GM21619 (cell line): Measurements from ENCODE around the gene NOM1.
A peak's percentile ranks its signal among the peaks of the same experiment; 100 is the strongest.

Experiments used
- ATAC-seq: cut with Tn5 transposase; IDR thresholded peaks from one replicate; pipeline ENCODE4 v1.9.1; 2021; ENCODE audit not compliant: unreplicated experiment

Gene NOM1

DNA sequence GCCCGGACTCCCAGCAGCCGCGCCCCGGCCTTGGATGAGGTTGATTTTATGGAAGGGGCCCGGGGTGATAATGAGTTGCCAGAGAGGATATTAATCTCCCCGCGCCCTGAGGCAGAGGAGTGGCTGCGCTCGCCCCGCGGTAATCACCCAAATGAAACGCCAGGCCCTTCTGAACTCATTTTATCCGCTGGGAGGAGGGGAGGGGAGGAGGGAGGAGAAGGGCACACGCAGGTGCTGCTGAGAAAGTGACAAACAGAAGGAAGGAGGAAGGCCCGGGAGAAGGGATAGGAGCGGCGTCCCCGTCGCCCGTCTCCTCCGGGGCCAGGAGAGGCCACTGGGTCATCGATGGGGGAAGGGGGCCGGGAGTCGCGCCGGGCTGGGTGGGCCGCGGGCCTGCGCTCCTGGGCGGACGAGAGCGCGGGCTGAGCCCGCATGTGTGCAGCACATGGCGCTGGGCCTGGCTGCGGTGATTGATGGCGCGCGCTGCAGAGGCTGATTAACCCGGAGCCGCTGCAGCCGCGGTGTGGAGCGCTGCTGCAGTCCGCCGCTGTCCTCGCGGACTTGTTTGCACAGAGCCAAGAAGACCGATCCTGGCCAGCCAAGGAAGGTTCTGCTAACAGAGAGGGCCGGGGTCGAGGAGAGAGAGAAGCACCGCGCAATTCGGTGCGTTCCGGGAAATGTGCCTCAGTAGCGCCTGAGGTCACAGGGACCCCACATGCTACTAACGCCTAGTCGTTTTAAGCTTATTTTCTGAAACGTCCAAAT, 54.4 kb downstream of the NOM1 start:
- no peak for ATAC-seq

DNA sequence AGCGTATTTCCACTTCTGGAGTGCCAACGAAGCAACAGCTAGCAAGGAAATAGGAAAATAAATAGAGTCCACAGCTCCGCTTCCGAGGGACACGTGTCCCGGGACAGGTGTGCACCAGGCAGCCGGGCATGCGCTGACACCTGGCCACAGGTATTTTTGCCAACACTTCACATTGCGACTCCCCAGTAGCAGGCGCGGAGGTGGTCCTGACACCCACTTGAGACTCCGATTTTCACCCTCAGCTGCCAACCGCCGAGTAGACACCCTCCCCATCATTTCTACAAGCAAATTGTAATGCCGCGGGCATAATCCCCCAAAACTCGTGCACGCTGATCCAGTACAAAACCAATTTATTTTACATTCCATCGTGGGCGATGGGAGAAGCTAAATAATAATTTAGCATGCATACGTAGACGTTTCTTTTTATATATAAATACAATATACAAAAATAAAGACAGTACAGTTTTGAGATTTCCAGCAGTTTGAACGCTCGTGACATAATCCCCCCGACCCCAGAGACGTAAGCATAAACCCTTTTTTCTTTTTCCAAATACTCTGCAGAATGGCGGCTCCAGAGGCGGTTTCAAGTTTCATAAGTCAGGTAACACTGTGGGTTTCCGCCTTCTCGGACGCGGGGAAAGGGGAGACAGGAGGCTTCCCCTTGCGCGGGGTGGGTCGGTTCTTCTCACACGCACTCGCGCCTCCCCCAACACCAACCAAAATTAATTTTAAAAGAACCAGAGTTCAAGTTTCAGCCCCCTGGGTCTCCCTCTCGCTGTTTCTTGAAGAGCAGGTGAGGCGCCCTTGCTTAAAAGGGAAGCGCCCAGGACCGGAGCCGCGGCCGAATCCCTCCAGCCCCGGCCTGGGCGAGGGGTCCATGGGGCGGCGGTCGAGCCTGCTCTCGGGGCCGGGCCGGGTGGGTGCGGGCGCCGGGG, 55.3 kb downstream of the NOM1 start:
- ATAC-seq: no peak

DNA sequence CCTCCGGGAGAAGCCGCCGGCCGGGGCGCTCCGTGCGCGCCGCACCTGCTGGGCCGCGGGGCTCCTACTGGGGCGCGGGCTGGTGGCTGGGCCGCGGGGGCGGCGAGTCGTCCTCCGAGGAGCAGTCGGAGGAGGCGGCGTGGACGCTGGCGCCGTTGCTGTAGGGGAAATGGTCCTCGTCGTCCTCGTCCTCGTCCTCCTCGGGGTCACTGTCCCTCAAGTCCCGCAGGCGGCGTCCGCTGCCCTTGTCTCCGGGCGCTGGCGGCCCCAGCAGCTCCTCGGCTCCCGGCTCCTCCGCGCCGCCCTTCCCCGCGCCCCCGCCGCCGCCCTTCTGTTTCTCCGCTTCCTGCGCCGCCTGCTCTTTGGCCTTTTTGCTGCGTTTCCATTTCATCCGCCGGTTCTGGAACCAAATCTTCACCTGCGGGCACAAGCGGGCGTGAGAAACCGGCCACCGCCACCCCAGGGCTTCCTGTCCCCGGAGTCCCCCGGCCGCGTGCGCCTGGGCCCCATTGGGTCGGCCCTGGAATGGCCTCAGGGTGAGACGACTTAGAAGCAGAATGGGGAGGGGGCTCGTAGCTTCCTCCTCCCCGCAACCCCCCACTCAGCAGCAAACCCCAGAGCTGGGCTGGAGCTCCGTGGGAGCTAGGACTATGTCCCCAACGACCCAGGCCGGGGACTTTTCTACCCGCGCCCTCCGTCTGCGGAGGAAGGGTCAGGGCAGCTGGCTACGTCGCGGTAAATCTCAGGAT, 56.1 kb downstream of the NOM1 start:
- no peak for ATAC-seq

DNA sequence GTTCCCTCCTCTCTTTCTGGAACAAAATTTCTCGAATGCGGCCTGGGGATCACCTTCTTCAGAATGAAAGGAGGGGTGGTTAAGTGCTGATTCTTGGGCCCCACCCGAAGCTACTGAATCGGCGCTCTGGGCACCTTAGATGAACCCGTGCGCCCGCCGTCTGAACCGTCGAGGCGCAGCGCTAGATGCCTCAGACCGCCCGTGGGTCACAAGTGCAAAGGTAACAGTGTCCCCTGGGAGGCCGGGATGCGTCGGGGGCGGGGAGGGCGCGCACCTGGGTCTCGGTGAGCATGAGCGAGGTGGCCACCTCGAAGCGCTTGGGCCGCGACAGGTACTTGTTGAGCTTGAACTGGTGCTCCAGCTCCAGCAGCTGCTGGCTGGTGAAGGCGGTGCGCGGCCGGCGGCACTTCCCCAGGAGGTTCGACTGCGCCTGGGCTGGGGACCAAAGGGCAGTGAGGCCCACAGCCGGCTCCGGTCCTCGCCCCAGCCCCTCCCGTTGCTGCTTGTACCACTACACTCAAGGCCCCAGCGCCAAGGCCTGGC, 56.8 kb downstream of the NOM1 start:
- ATAC-seq: no peak

DNA sequence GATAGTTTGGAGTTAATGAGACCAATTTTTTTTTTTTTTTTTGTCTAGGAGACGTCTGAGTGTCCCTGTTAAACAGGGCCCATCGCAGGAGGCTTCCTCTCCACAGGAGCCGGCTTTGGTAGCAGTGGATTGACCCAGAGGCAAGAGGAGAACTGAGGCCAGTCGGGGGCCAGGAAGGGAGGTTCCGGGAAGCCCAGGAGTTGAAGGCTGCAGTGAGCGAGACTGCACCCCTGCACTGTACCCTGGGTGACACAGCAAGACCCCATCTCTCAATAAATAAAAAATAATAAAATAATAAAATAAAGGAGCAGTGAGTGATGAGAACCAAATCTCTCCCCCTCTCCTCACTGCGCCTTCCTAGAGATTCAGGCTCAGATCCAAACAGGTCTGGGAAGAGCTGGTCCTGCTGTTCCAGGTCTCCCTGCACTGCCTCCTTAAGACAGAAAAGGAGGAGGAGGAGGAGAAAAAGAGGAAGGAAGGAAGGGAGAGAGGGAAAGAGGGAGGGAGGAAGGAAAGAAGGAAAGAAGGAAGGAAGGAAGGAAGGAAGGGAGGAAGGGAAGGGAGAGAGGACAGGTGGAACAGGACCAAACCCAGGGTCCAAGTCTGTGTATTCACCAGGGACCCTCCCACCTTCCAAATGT, 57.4 kb downstream of the NOM1 start:
- no peak for ATAC-seq

DNA sequence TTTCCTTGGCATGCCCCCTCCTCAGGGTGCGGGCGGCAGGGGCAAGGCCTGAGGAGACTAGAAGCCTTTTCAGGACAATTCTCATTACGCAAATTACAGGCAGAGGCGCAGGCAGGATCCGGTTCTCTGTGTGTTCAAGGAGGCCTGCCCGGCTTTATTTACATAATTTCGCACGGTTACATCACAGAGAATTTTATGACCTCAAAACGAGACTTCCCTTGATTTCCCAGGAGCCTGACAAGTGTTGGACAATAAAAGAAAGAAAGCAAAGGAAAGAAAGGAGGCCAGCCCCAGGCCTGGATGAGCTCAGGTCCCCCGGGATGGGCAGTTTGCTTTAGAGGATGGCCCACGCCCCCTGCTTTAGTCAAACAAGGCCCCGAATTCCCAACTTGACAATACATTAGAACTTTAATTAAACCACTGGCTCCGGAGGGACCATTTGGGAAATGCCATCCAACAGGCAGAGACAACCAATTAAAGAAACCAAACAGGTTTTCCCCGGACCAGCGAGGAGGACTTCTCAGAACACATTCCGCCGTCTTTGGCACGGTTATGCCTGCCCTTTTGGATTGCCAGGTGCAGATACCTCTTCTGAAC, 58.1 kb downstream of the NOM1 start:
- ATAC-seq: no peak

DNA sequence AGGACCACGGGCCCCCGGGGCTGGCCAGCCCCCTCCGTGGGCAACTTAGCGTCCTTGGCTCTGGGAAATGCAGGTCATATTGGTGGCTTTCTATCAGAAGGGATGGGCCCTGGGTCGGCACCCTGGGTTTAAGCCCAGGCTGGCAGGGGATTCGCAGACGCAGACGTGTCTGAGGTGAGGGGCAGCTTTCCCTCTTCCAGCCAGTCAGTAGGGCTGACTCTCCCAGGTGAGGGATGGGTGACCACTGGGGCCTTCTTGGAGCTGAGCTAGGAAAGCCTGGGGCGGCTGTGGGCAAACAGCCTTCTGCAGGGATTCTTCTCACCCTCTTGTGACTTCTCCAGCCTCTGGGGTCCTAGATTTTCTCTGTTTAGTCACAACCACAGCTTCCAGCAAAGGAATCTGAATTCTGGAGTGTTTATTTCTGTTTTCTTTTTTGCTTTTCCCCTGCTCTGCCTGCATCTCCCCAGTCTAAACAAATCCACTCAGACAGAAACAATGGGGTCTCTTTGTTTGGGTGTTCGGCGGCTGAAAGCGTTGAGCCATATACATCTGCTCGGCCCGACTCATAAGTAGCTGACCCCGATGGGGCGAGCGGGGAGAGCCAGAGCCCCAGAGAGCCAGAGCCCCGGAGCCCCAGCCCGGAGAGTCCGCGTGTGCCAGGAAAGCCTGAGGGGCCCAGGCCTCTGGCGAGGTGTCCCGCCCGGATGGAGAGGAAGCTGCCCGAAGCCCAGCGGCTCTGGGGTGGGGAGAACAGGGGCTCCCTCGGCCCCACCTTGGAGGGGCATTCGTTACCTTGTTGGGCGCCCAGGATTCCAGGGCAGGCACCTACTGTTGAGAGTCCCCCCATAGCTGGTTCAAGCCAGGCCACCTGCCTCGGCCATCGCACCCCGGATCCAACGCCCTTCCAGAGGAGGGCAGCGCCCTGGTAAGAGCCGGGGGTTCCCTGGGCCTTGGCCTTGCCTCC, 59.0 kb downstream of the NOM1 start:
- ATAC-seq: peak; percentile 2

DNA sequence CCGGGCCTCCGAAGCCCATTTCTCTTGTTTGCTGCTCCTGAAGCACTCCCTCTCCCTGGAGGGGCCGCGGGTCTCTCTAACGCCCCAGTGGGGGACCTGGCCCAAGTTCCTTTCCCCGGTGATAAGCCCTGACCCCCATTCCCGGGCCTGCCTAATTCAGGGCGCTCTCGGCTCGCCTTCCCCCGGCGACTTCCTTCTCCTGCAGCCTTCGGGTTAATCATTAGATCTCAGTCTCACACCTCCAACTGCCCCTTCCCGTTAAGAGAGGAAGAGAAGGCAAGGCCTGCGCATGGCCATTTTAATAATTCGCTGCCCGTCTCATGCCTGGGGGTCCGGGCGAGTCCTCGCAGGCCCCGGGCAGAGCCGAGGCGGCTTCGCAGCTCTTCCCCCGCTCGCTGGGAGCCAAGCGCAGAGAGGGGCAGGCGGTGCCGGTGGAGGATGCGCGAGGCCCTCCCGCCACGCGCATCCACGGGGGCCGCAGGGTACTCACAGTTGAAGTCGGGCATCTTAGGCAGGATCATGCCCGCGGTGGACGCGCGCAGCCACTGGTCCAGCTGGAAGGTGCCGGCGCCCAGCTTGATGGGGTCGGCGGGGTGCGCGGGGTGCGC, 59.8 kb downstream of the NOM1 start:
- ATAC-seq: peak; percentile 38

DNA sequence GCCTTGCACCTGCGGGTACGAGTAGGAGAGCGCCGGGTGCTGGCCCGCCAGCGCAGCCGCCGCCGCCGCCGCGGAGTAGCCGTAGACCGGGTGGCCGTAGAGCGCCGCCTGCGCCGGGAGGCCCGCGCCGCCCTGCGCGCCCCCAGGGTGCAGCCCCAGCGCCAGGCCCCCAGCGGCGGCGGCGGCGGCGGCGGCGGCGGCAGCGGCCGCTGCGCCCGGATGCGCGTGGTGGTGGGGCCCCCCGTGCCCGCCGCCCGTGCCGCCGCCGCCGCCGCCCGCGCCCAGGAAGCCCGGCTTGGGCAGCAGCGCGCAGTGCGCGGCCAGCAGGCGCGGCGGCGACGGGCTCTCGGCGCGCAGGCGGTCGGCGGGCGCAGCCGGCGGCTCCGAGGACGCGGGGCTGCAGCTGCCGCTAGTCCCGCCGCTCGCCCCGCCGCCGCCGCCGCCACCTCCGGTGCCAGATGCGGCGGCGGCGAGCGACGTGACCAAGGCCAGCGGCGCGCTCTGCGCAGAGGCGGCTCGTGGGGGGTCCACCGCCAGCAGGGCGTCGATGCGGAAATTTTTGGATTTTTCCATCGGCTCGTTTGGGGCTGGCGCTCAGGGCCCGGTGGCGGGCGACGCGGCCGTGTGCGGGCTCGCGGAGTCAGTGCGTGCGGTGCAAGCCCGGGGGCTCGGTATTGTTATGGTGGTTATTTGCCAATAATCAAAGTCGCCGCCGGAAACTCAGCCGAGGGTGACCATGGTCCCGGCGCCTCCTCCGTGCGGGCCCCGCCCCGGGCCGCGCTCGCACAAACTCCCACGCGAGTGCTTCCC, 60.5 kb downstream of the NOM1 start:
- peak; percentile 29 for ATAC-seq

DNA sequence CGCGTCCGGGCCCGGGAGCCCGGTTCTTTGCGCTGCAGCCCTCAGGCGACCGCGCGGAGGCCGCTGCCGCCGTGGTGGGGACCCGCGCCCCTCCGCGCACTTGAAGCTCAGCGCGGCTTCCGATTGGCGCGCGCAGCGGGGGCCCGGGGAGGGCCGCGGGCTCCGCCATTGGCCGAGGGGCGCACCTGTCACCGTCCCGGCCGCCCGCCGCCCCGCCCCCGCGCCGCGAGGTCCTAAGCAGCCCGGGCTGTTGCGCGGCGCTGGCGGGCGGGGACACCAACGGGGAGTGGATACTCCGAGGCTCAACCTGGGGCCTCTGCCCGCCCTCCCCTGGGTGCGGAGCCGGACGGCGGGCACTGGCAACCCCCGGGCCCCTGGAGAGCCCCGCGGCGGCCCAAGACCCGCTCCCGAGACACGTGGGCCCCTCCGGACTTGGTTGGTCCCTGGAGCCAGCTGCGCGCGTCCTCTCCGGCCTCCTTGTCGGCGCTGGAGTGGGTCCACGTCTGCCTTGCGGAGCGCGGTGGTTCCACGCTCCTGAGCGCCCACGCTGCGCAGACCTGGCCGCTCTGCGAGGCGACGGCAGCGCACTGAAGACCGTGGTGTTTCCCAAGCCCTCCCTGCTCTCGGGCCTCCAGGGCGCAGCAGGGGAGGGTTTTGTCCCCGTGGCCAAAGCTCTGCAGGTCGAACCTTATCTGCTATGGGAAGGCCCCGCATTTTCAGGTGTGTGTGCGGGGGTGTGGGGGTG, 61.2 kb downstream of the NOM1 start, which contains the start of gene MNX1:
MNX1 (minus strand) TSS at position 76 of the 745 bp plus-strand sequence. CDS start 313 bp downstream, outside the sequence.
- ATAC-seq: peak; percentile 63

DNA sequence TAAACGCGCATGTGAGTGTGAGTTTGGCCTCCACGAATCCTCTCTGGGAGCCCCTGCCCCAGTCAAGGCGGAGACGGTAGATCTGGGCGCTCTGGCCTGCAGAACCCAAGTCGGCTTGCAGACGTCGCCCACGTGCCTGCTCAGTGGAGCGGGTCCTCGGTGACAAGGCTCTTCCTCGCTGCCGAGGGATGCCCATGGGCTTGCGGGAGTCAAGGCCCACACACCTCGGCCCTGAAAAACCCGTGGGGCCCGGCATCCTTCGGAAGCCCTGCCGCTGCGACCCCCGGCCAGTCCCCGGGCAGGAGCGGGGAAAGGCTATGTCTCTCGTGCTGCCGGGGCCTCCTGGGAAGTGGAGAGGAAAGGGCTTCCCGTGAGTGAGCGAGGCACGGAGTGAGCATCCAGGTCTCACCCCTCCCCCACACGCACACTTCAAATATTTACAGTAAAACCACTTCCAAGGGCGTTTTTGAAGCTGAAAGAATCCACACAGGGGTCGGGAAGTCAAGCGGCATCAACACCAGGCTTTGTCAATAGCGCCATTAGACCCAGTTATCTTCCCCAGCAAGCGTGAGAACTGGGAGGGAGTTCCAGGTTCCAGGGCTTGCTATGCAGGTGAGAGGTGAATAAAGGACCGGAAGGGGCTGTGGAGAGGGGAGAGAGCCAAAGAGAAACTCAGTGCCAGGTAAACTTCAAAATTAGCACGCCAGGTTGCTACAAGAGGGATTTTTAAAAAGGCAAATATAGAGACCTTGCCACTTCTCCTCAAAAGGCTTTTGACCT, 62.0 kb downstream of the NOM1 start:
- no peak for ATAC-seq

DNA sequence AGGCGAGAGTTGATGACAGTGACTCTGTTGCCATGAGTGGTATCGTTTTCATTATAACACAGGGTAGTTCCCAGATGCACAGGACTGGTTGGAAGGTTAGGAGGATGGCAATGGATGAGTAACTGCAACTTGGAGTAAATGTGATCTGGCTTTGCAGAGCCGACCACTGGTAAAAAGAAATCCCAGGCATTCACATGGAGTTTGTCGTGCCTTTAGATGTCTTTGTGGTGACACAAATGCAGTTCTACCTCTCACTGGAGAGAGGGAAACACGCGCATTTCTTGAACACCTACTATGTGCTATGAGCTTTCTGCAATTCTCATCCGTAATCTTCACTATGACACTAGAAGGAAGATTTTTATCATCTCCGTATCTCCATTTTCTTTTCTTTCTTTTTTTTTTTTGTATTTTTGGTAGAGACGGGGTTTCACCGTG, 62.6 kb downstream of the NOM1 start:
- ATAC-seq: no peak

DNA sequence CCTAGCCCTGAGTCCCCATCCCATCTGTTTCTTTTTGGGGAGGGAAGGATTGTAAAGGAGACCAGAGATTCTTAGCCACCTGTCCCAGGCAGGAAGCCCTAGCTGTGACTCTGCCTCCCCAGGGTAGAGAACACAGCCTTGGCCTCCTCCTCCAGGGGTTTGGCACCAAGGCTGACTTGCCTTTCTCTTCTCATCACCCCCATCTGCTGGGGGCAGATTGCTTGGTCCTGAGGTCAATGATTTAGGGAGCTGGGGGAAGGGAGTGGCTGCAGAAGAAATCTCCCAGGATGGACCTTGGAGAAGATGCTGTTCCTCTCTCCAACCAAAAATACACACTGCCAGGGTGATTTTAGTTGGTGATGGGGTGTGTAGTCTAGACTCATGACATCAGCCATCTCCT, 63.6 kb downstream of the NOM1 start:
- no peak for ATAC-seq

DNA sequence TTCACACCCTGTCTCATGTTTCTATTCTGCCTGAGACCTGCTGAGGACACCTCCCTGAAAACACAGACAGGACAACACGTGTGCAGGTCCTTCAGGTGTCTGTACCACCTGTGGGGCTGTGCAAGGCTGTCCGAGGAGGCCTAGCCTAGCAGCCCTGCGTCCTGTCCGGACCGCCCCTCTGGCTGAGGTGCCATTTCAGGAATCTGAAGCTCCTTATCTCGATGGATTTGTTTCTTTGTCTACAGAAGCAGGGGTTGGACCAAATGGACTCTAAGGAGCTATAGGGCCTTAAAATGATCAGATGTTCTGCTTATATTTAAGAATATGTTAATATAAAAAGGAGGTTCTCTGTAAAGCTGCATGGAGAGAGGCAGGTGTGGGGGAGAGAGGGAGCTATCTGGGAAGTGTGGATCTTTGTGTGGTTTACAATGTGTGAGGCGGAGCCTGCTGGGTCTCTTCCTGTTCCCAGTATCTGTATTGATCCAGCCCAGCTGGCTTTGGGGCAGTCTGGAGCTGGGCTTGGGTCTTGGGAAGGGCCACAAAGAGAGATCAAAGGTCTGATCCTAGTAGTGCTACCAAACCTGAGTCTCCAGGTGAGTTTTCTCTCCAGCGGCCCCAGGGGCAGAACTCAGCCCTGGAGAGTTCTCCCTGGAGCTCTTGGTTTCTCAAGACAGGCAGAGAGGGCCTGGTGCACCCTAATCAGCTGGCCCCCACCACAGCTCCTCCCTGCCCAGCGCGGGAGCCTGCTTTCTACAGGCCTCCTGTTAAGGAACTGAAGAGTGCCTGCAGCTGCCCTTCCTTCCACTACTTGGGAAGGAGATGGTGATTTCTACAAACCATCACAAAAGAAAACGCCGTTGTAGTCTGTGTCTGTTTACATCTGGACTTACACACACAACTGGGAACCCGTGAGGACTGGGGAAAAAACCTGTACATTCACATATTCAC, 64.4 kb downstream of the NOM1 start:
- no peak for ATAC-seq
